ENCODE results near the gene BCKDK.
"Not testable (repeated sequence)": the region's sequence is repeated elsewhere in the genome, so short reads cannot be mapped to it uniquely, and the experiment has no call there.

BCKDK gene

GRCh38 chr16:31129568-31130335 lies 21.6 kb downstream of the BCKDK start:
- no peak for DNase-seq

DNA sequence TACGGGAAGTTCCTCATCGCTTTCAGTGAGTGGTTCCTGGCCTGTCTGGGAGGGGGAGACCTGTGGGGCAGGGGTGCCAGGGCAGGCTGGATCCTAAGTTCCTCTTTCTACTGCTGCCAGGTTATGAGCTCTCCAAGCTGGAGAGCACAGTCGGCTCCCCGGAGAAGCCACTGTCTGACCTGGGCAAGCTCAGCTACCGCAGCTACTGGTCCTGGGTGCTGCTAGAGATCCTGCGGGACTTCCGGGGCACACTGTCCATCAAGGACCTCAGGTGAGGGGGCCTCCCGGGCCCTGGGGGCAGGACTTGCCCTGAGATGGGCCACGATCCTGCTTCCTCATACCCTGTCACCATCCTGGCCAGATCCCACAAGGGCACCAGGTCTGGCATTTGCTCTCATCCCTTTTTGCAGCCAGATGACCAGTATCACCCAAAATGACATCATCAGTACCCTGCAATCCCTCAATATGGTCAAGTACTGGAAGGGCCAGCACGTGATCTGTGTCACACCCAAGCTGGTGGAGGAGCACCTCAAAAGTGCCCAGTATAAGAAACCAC lies 22.2 kb downstream of the BCKDK start:
- no peak for DNase-seq

- DNase-seq: no peak
Measured at GRCh38 chr16:31130899-31131298, 22.7 kb downstream of the BCKDK start.

GRCh38 chr16:31131416-31131815 lies 23.2 kb downstream of the BCKDK start:
- DNase-seq: no peak

DNA sequence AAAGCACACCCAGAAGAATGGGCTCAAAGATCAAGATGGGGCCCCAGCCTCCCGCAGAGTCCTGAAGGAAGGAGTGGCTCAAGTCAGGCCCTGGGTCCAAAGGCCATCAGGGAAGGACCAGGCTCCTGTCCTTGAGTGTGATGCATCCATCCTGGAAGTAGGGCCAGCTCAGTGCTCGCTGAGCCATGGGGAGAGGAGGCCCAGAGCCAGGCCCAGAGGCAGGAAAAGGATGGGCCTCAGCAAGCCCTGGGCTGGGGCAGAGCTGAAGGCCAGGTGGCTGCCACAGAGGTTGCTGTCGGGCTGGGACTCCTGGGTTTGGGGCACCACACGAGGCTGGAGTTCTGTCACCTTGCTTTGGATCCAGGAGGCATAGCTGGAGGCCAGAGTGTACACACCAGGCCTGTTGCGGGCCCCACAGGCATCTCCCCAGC lies 23.7 kb downstream of the BCKDK start:
- no peak for DNase-seq

DNA sequence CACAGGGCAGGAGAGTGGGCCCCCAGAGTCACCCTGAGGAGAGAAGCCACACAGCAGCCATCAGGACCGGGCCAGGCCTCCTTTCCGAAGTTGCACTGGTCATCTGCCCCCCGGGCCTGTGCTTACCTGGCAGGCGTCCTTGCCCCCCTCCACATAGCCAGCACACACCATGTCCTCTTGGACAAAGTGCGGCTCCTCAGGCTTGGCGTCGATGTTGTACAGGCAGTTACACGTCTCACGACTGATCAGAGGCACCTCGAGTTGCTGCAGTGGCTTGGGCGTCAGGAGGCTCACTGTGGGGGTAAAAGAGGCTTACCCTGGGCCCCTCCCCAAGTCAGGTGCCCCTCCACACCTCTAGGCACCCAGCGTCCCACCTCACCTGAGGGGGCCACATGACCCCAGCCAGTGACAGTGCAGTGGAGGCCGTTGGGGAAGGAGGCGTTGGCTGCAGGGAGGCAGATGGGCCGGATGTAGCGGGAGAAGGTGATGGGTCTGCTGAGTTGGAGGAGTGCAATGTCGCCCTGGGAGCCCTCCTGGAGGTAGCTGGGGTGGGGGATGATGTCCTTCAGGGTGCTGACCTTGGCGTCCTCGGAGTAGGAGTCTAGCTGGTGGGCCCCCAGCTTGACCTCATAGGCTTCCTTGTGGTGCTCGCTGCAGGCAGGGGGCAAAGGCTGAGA lies 24.3 kb downstream of the BCKDK start:
- DNase-seq: no peak

DNA sequence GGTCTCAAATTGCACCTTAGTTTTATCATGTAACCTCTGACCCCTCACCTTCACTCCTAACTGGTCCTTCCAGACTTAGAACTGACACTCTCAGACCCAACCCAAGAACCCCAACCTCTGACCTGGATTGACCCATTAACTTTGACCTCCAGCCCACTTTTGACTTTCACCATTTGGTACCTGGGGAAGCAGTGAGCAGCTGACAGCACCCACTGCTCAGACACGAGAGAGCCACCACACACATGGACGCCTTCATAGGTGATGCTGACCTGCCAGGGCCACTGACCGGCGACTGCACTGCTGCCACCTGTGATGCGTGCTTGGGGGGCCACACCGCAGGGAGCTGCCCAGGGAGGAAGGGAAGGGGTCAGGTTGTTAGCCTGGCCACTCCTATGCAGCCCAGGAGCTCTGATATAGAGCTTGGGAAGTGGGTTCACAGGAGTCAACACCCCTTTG lies 24.9 kb downstream of the BCKDK start:
- no peak for DNase-seq

DNA sequence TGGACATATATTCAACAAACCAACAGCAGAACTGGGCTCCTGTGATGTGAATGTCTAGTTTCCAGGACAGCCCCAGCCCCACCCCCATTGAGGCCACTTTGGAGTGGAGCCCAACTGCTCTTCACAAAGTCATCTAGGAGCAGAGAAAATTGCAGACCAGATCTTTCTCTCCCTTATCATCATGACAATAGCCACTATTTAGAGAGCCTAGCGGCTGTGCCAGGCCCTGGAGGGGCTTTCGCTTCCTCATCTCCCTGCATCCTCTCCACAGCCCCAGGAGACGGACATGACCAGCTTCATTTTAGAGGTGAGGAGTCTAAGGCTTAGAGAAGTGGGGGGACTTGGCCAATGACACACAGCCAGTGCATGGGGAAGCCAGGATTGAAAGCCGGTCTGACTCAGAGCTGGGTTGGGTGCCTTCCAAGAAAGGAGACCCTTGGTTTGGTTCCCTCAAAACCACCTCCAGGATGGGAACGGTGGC lies 25.9 kb downstream of the BCKDK start:
- DNase-seq: no peak

DNA sequence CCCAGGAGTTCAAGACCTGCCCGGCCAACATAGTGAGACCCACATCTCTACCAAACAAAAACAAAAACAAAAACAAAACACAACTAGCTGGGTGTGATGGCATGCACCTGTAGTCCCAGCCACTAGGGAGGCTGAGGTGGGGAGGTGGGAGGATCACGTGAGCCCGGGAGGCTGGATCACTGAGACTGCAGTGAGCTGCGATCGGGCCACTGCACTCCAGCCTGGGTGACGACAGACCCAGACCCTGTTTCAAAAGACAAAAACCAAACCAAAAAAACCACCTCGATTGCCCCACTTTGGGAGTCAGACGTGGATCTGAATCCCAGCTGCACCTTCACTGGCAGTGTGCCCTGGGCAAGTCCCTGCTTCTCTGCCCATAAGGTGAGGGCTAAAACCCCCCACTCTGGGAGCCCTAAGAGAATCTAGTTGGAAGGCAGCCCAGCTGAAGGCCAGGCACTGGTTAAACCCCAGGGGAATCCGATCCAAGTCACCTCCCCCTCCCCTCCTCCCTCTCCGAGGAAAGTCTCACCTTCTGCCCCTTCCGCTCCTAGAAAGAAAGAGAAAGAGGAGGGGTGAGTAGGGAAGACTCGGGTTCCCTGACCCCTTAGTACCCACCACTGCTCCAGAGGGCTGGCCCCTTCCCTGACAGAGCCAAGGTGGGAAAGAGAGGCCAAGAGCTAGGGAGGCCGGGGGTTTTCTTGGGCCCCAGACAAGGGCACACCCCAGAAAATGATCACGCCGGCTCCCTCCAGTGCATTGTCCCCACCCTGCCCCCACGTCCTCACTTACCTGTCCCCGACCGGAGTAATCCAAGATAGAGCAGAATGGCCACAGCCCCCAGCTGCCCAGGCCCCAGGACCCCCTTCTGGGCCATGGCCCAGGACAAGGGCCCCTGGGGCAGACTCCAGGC lies 26.7 kb downstream of the BCKDK start:
- no peak for DNase-seq

DNA sequence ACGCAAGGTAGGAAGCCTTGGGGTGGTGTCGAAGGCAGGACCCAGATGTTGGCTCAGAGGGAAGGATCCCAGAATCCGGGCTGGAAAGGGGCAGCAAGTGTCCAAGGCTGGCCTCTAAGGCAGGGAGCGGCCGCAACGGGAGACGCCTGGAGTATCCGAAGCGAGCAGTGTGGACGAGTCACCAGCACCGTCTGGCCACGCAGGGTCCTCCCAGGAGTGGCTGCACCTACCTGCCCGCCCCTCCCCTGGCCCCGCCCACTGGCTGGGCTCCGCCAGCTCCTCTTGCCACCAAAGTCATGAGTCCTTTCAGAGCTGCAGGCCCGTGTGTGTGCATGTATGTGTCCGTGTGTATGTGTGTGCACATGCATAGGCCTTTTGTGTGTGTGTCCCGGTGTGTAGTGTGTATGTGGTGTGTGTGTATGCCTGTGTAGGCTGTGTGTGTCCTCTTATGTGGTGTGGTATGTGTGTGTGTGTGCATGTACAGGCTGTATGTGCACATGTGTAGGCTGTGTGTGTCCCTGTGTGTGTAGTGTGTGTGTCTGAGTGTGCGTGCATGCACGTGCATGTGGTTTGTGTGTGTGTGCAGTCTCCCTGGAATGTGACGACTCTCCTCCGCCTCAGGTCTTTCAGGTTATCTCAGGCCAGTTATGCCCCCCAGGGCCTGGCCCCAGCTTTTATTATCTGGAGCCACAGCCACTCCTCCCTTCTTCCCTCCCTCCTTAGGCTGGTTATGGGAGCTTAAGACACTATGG lies 27.5 kb downstream of the BCKDK start, which contains the start of gene PRSS8:
Gene PRSS8, minus strand, starts transcription at position 193 of the 752 bp plus-strand sequence. CDS start 229 bp downstream, outside the sequence.
- no peak for DNase-seq

DNA sequence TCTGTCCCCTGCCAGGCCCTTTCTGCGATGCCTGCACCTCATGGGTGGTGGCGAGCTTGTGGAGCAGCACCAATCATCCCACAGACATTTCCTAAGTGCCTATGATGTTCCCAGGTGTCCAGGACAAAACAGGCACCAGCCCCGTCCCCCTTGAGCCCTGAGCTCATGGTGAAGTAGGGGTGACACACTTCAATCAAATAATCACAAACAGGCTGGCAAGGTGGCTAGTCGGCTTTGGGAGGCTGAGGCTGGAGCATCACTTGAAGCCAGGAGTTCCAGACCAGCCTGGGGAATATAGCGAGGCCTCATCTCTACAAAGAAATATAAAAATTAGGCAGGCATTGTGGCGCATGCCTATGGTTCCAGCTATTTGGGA lies 28.1 kb downstream of the BCKDK start:
- DNase-seq: no peak

DNA sequence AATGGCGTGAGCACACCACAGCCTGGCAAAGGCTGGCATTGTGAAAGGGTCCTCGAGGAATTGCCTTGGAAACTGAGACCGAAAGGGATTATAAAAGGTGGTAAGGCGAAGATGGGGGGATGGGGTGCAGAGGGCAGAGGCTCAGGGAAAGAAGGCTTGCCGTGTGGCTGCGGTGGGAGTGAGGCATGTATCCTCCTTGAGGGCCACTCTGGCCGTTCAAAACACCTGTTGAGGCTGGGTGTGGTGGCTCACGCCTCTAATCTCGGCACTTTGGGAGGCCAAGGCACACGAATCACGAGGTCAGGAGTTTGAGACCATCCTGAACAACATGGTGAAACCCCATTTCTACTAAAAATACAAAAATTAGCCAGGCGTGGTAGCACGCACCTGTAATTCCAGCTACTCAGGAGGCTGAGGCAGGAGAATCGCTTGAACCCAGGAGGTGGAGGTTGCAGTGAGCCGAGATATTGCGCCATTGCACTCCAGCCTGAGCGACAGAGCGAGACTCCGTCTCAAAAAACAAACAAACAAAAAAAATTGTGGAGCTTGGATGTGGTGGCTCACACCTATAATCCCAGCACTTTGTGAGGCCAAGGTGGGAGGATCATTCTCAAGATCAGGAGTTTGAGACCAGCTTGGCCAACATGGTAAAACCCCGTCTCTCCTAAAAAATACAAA lies 28.8 kb downstream of the BCKDK start:
- DNase-seq: not testable (repeated sequence)

- DNase-seq: no peak
Measured at GRCh38 chr16:31138621-31139578, 30.7 kb downstream of the BCKDK start.

GRCh38 chr16:31141071-31141469 lies 32.9 kb downstream of the BCKDK start:
- not testable (repeated sequence) for DNase-seq

DNA sequence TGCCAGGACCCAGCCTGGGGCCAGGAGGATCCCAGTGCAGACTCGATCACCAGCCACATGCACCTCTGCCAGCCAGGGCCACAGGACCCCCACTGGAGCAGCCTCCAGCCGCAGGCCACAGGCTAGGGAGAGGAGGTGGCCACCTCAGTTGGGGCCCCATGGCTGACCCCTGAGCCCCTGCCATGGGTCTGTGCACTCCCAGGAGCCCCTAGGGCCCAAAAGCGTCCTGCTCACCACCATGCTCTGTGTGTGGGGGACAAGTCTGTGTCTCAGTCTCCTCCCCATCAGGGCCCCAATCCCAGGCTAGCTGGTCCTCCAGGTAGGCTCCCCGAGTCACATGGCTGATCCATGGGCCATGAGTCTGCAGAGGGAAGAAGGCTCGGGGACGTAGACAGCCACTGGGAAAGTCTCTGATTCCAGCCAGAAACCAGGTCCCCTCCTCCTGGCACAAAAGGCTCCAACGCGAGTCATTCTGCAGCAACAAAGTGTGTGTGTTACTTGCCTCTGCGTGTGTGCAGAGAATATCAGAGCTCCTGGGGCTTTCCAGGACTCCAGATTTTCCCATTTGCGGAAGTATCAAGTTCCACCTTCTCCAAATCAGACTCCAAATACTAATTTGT lies 33.4 kb downstream of the BCKDK start:
- no peak for DNase-seq

DNA sequence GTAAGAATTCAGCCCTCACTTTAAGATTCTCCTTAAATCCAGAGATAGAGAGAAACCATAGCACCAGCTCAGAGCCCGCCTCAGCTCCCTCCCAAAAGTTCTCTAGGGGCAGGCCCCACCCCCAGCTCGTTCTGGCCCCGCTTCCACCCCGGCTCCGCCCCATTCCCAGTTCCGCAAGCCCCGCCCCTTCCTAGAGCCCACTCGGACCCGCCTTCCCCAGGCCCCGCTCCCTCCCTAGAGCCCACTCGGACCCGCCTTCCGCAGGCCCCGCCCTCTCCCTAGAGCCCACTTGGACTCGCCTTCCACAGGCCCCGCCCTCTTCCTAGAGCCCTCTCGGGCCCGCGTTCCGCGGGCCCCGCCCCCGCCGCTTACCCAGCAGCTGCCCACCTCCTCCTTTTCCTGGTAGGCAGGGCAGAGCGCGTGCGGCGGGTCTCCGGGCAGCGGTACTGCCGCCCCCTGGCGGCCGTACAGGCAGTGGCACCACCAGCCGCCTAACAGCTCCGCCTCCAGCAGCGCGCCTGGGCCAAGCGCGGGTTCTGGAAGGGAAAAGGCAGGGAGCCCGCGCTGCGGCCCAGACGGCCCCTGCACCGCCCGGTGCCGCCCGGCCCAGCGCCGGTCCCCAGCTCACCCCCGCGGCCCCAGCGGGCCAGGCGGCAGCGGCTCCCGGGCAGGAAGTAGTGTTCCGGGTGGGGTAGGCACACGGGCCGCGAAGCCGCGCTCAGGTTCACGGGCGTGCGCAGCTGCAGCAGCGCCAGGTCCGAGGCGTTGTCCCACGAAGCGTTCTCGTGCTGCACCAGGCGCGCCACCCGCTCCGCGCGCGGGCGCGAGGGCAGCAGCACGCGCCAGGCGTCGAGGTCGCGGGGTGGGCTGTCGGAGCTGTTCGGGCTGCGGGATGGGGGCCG lies 34.2 kb downstream of the BCKDK start:
- peak; percentile 92 to 99 (median 97) for DNase-seq

GRCh38 chr16:31143011-31143693 lies 35.0 kb downstream of the BCKDK start:
- DNase-seq: no peak

DNA sequence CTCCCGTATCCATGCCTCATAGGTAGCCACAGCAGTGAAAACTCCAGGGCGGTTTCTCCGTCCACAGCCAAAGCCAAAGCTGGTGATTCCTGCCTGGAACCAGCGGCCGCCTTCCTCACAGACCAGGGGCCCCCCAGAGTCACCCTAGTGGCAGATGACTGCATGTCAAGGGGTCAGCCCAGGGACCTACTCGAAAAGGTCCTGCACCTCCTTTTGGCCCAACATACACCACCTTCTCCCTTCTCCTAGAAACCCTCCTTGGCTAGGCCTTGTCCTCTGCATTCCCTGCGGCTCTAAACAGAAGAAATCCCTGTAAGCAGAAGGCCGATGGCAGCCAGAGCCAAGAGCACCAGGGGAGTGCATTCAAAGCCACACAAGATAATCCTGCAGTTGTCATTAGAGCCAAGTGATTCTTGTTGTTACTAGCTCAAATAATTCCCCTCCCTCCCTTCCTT lies 35.5 kb downstream of the BCKDK start:
- DNase-seq: no peak

Measured in NCI-H1417 (cell line).